NT2/D1 (cell line): ENCODE measurements around the gene PLA2G4A.

Source experiments
- YY1 ChIP-seq: IDR thresholded peaks from 2 replicates; pipeline ENCODE4 v1.6.1; 2011; ENCODE audit not compliant: insufficient read length, insufficient read depth
- ZNF274 ChIP-seq: IDR thresholded peaks from 2 replicates; pipeline ENCODE4 v1.6.1; 2011; ENCODE audit warnings: mild to moderate bottlenecking, low read depth, low read length

DNA sequence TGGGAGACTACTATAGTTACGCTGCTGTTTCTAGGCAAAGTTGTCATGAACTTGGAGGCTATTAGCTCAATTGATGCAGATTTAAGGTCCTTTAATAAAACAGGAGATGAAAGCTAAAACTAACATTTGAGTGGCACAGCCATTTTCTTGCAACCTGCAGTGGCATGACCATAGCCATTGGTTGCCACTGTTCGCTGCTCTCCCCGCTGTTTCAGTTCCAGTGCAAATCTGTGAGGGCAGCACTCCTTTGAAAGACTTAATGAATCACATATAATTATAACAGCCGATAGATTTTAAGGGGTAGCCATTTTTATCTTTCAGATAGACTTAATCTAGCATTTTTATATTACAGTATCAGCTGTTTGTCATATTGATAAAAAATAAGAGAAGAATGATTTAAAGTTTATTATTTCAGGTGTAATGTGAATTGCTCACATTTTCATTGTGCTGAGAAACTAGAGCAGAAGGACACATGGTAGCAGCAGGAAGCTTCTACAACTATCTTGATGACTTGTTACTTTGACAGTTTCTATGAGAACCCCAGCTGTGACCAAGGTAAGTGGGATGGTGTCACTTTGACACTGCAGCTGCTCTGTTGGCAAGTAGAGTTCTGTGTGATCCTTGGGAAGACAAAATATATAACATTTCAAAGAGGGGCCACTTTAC, 203.7 kb downstream of the PLA2G4A start:
- TF ChIP-seq ZNF274 (no peak), YY1 (no peak)
